HEK293T (cell line): Measurements from ENCODE around the gene NCMAP.

Source experiments
- ARNT ChIP-seq: fragments of 450-650 bp; IDR thresholded peaks from 2 replicates; pipeline ENCODE4 v1.6.1; 2017; ENCODE audit warnings: mild to moderate bottlenecking
- BHLHE40 ChIP-seq: fragments of 450-650 bp; IDR thresholded peaks from 2 replicates; pipeline ENCODE4 v1.6.1; 2016; ENCODE audit warnings: mild to moderate bottlenecking, moderate library complexity, borderline replicate concordance
- FOXK2 ChIP-seq: fragments of 450-650 bp; IDR thresholded peaks from 2 replicates; pipeline ENCODE4 v1.6.1; 2016; ENCODE audit warnings: mild to moderate bottlenecking
- FOXM1 ChIP-seq: fragments of 450-650 bp; IDR thresholded peaks from 2 replicates; pipeline ENCODE4 v1.6.1; 2017; ENCODE audit warnings: mild to moderate bottlenecking, borderline replicate concordance
- HDGF ChIP-seq: fragments of 450-650 bp; IDR thresholded peaks from 2 replicates; pipeline ENCODE4 v1.6.1; 2017; ENCODE audit warnings: antibody characterized with exemption, borderline replicate concordance
- LEF1 ChIP-seq: fragments of 450-650 bp; IDR thresholded peaks from 2 replicates; pipeline ENCODE4 v1.6.1; 2017; ENCODE audit warnings: mild to moderate bottlenecking, borderline replicate concordance
- SP1 ChIP-seq: fragments of 450-650 bp; IDR thresholded peaks from 2 replicates; pipeline ENCODE4 v1.6.1; 2017
- ZNF384 ChIP-seq: fragments of 450-650 bp; IDR thresholded peaks from 2 replicates; pipeline ENCODE4 v1.6.1; 2016
- TF ChIP-seq, protein P1 (sequence below): fragments of 450-650 bp; IDR thresholded peaks from 2 replicates; pipeline ENCODE4 v1.6.1; 2016

DNA sequence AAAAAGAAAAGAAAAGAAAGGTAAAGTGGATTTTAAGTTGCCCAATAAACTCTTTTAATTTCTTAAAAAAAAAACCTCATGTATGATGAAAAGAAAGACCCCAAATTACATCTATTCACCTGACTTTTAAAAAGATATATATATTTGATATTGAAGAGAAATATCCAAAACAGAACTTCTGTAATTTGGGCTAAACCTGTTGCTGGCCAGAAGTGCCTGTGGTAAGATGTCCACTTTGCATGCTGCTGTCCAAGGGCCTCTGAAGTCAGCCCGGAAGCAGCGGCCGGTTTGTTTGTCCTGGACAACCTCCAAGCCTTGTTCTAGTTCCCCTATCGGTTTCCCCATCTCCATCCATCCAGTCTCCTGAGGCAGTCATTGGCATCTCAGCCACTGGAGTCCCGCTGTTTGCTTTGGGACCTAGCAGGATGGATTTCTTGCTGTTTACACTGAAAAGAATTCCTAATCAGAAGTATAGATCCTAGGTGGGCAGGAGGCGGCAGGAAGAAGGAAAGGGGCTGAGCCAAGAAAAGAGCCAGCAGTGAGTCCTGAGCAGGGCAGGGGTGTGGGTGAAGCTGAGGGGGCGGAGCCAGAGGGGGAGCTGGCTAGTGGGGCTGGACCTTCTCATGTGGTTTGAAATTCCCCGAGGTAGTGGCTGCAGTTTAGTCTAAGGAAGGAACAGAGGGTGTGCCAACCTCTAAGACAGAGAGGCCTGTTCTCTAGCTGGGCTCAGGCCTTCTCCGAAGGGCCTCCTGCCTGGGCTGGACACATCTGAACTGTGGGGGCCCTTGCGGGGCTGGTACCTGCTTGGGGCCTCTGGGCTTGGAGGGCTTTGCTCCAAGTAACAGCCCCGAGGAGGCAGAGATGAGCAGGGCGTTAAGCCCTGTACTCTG, 3.3 kb downstream of the NCMAP start:
- no peak for TF ChIP-seq FOXM1
- no peak for TF ChIP-seq ARNT
- TF ChIP-seq, protein P1, sequence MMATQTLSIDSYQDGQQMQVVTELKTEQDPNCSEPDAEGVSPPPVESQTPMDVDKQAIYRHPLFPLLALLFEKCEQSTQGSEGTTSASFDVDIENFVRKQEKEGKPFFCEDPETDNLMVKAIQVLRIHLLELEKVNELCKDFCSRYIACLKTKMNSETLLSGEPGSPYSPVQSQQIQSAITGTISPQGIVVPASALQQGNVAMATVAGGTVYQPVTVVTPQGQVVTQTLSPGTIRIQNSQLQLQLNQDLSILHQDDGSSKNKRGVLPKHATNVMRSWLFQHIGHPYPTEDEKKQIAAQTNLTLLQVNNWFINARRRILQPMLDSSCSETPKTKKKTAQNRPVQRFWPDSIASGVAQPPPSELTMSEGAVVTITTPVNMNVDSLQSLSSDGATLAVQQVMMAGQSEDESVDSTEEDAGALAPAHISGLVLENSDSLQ = no peak
- no peak for TF ChIP-seq ZNF384
- no peak for TF ChIP-seq FOXK2
- no peak for TF ChIP-seq HDGF
- TF ChIP-seq SP1 = no peak
- no peak for TF ChIP-seq BHLHE40
- TF ChIP-seq LEF1 = no peak
